Prostate gland (tissue), 2 donors: ENCODE measurements around the gene ZNF385B.

Experiments used
- CTCF ChIP-seq, 4 experiments: fragments of 200-600 bp in 2 of 4; fragments of 450-650 bp in 2 of 4; sonication (generic) in 2 of 4; IDR thresholded peaks; 1 replicate in 3 of 4; 2 replicates in 1 of 4; pipeline ENCODE4 v1.5.1; 2016 to 2019; ENCODE audit warnings: antibody characterized with exemption in 4 of 4, mild to moderate bottlenecking in 2 of 4, moderate library complexity in 2 of 4
- POLR2A ChIP-seq: fragments of 450-650 bp; IDR thresholded peaks from one replicate; pipeline ENCODE4 v1.6.1; 2016; ENCODE audit warnings: antibody characterized with exemption, mild to moderate bottlenecking
- POLR2AphosphoS5 ChIP-seq: sonication (generic); formaldehyde crosslinking; IDR thresholded peaks from one replicate; pipeline ENCODE4 v1.6.1; 2017; ENCODE audit warnings: antibody characterized with exemption

- no peak for TF ChIP-seq POLR2A
- no peak for TF ChIP-seq POLR2AphosphoS5
- no peak for TF ChIP-seq CTCF (IDR thresholded peaks at IDR 0.05)
Measured at GRCh38 chr2:179788104-179788503, 73.3 kb downstream of the ZNF385B start.
